Fibroblast of peridontal ligament (primary cell): ENCODE data around the gene TREML4.

Source experiments
- DNase-seq: peaks from one replicate; pipeline ENCODE4 v3.0.0-alpha.2; 2010; ENCODE audit errors: extremely low read depth

The TREML4 gene

DNA sequence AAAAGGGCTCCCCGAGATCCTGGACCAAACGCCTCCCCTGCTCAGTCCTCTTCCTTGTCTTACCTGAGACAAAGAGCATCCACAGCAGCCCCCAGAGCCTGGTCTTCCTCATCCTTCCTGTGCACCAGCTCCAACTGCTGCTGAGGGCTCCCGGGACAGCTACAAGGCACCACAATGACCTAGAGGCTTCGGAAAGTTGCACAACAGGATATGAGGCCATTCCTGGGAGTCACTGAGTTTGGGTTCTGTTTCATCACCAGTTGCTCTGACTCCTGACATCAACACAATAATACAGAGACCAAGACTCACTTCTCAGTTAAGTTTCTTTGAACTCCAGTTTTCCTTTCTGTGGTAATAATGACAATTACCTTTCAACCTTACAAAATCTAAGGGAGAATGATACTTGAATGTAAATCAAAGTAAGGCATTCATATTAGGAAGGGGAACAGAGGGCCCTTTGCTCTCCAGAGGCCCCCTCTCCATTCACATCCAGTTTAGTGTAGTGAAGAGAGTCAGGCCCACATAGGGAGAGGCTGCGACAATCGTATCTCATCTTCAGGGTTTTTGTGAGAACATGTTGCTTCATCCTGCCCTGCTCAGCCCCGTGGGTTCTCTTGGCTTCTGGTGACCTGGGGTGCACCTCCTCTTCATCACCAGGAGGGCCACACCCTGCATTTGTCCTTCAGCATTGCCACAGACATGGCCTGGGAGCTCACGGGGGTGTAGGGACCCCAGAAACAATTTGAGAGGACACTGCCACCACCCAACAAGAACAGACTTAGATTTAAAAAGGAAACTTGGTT lies 58.6 kb downstream of the TREML4 start, which contains the start of gene TREM1:
Gene TREM1 (minus strand): TSS at position 139 of the 803 bp plus-strand sequence. CDS start 27 bp downstream, at position 112.
- peak; percentile 18 for DNase-seq

DNA sequence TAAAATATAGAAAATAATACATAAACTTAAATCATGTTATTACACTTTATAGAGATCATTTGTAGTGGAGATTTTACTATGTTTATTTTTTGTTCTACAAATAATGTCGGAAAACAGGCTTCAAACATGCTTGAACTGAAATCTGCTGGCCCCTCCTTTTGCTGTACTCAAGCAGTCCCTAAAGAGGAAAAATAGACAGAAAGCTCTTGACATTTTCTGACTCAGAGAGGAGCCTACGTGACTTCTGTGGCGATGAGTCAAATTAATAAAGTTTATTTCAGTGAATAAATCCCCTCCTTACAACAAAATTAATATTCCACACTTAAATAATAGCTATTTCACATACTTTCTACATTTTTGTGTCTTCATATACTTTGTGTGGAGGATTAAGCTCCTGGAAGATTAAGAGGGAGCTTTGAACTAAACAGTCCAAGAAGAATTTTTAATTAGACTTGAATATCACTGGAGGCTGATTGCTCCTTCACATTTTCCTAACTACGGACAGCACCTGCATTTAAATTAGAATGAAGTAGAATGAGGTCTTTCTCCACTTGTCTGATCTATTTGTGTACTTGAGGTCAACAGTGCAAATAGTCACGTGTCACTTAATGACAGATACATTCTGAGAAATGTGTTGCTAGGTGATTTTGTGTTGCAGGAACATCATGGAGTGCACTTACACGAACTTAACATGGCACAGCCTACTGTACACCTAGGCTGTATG lies 60.0 kb downstream of the TREML4 start:
- DNase-seq: no peak
